GM21526 (cell line): ENCODE results near the gene WLS.
"Not testable (repeated sequence)": the region's sequence is repeated elsewhere in the genome, so short reads cannot be mapped to it uniquely, and the experiment has no call there.

Experiments
- ATAC-seq: cut with Tn5 transposase; IDR thresholded peaks from one replicate; pipeline ENCODE4 v1.9.1; 2021; ENCODE audit warnings: moderate library complexity; ENCODE audit not compliant: unreplicated experiment, low FRiP score

The WLS gene

GRCh38 chr1:68171795-68172194, 60.5 kb downstream of the WLS start:
- ATAC-seq = not testable (repeated sequence)

- ATAC-seq = no peak
These were observed 63.7 kb downstream of the WLS start for GRCh38 chr1:68168545-68169171.

GRCh38 chr1:68167211-68167610, 65.1 kb downstream of the WLS start:
- no peak for ATAC-seq

- ATAC-seq = no peak
These were observed 66.0 kb downstream of the WLS start for GRCh38 chr1:68166348-68166747.

- ATAC-seq = no peak
These were observed 66.7 kb downstream of the WLS start for GRCh38 chr1:68165665-68166064.

GRCh38 chr1:68164918-68165317, 67.4 kb downstream of the WLS start:
- ATAC-seq = no peak

- ATAC-seq = no peak
These were observed 69.1 kb downstream of the WLS start for GRCh38 chr1:68163220-68163619.

- ATAC-seq = no peak
These were observed 69.6 kb downstream of the WLS start for GRCh38 chr1:68162761-68163160.

- ATAC-seq = not testable (repeated sequence)
These were observed 70.7 kb downstream of the WLS start for GRCh38 chr1:68161672-68162071.

- ATAC-seq = peak; percentile 97
These were observed 71.4 kb downstream of the WLS start for GRCh38 chr1:68160935-68161334.

- no peak for ATAC-seq
These were observed 72.3 kb downstream of the WLS start for GRCh38 chr1:68160021-68160420.

- ATAC-seq = no peak
These were observed 73.5 kb downstream of the WLS start for GRCh38 chr1:68158837-68159236.

- no peak for ATAC-seq
These were observed 74.9 kb downstream of the WLS start for GRCh38 chr1:68157416-68157815.

GRCh38 chr1:68151690-68152089, 80.6 kb downstream of the WLS start:
- ATAC-seq = no peak

GRCh38 chr1:68149907-68150306, 82.4 kb downstream of the WLS start:
- no peak for ATAC-seq

GRCh38 chr1:68149110-68149798, 83.1 kb downstream of the WLS start:
- ATAC-seq = no peak

GRCh38 chr1:68148631-68149030, 83.7 kb downstream of the WLS start:
- no peak for ATAC-seq

- no peak for ATAC-seq
These were observed 84.7 kb downstream of the WLS start for GRCh38 chr1:68147534-68148171.

- no peak for ATAC-seq
These were observed 86.8 kb downstream of the WLS start for GRCh38 chr1:68145418-68146126.

- ATAC-seq = no peak
These were observed 87.5 kb downstream of the WLS start for GRCh38 chr1:68144856-68145255.

GRCh38 chr1:68143633-68144032, 88.7 kb downstream of the WLS start:
- ATAC-seq = no peak
